ENCODE measurements around the gene OVOL1. TPM values are rescaled to one million over a fixed set of nuclear protein-coding genes. Genes with fewer than 3 reads are reported as not detected.

OVOL1 gene
- total and polyA plus RNA-seq, 2 of the 13 experiments (the other 11 are each of a cell fraction or from before 2014, with no cell fraction given): 0.01 TPM; not detected in 1

DNA sequence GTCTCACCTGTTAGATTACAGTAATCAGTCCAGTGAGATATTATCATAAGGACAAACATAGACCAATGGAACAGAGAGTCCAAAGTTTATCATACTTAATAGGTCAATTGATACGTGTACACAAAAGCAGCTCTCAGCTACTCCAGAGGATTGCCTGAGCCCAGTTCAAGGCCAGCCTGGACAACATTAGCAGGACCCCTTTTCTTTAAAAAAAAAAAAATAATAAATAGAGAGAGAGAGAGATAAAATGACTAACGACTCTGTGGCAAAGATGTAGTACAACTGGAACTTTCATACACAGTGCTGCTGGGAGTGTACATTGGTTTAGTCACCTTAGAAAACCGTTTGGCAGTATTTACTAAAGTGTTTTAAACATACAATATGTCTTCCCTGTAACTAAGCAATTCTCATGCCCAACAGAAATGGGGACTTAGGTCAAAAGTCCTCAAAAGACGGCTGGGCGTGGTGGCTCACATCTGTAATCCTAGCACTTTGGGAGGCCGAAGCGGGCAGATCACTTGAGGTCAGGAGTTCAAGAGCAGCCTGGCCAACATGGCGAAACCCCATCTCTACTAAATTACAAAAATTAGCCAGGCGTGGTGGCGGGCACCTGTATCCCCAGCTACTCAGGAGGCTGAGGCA is 57.5 kb downstream of the OVOL1 start (continued):
- TF ChIP-seq CREB1 (IDR thresholded peaks at IDR 0.05) (no peak), CREB1 (CRISPR knock-in tag; IDR thresholded peaks at IDR 0.05) (peak; percentile 51), ELF4 (CRISPR knock-in tag; IDR thresholded peaks at IDR 0.05; ENCODE audit: borderline replicate concordance) (no peak), SALL2 (CRISPR knock-in tag; IDR thresholded peaks at IDR 0.05) (no peak), ZNF274 (CRISPR knock-in tag; IDR thresholded peaks at IDR 0.05) (no peak), HOXA9 (CRISPR knock-in tag; IDR thresholded peaks at IDR 0.05; ENCODE audit: borderline replicate concordance) (no peak), ZNF235 (CRISPR knock-in tag; IDR thresholded peaks at IDR 0.05; ENCODE audit: borderline replicate concordance) (no peak), ZNF564 (CRISPR knock-in tag; IDR thresholded peaks at IDR 0.05) (peak; percentile 38; the same call in 1 of the 2 replicates), TEAD2 (CRISPR knock-in tag; IDR thresholded peaks at IDR 0.05) (no peak), TRIM24 (CRISPR knock-in tag; IDR thresholded peaks at IDR 0.05) (no peak), EP300 (IDR thresholded peaks at IDR 0.05; ENCODE audit: low read depth in 2 of 2, low read length in 2 of 2) (peak in 1 of 2 experiments; percentile 42; a peak in 2 of 4 replicates), EP300 (CRISPR knock-in tag; IDR thresholded peaks at IDR 0.05; ENCODE audit: borderline replicate concordance) (no peak), SOX6 (IDR thresholded peaks at IDR 0.05) (no peak), SOX6 (CRISPR knock-in tag; IDR thresholded peaks at IDR 0.05) (peak; percentile 34), SAP130 (CRISPR knock-in tag; IDR thresholded peaks at IDR 0.05; ENCODE audit: low read depth) (peak; percentile 7; the same call in 1 of the 2 replicates), THYN1 (CRISPR knock-in tag; IDR thresholded peaks at IDR 0.05; ENCODE audit: borderline replicate concordance, low read depth) (no peak), PAWR (CRISPR knock-in tag; IDR thresholded peaks at IDR 0.05; ENCODE audit: borderline replicate concordance) (no peak), CREM (IDR thresholded peaks at IDR 0.05) (peak; percentile 33; the same call in 1 of the 2 replicates), CREM (CRISPR knock-in tag; IDR thresholded peaks at IDR 0.05) (no peak), ZNF674 (CRISPR knock-in tag; IDR thresholded peaks at IDR 0.05; ENCODE audit: low read depth) (no peak), KDM1A (CRISPR knock-in tag; IDR thresholded peaks at IDR 0.05) (no peak), ZMYM2 (CRISPR knock-in tag; IDR thresholded peaks at IDR 0.05) (peak; percentile 76; the same call in 1 of the 2 replicates), MIER3 (CRISPR knock-in tag; IDR thresholded peaks at IDR 0.05; ENCODE audit: borderline replicate concordance) (no peak)
- TF ChIP-seq, protein P1, sequence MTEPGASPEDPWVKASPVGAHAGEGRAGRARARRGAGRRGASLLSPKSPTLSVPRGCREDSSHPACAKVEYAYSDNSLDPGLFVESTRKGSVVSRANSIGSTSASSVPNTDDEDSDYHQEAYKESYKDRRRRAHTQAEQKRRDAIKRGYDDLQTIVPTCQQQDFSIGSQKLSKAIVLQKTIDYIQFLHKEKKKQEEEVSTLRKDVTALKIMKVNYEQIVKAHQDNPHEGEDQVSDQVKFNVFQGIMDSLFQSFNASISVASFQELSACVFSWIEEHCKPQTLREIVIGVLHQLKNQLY (CRISPR knock-in tag; IDR thresholded peaks at IDR 0.05): no peak
- TF ChIP-seq, protein P2, sequence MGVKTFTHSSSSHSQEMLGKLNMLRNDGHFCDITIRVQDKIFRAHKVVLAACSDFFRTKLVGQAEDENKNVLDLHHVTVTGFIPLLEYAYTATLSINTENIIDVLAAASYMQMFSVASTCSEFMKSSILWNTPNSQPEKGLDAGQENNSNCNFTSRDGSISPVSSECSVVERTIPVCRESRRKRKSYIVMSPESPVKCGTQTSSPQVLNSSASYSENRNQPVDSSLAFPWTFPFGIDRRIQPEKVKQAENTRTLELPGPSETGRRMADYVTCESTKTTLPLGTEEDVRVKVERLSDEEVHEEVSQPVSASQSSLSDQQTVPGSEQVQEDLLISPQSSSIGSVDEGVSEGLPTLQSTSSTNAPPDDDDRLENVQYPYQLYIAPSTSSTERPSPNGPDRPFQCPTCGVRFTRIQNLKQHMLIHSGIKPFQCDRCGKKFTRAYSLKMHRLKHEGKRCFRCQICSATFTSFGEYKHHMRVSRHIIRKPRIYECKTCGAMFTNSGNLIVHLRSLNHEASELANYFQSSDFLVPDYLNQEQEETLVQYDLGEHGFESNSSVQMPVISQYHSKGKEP (CRISPR knock-in tag; IDR thresholded peaks at IDR 0.05): no peak
- TF ChIP-seq, protein P3, sequence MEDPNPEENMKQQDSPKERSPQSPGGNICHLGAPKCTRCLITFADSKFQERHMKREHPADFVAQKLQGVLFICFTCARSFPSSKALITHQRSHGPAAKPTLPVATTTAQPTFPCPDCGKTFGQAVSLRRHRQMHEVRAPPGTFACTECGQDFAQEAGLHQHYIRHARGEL (CRISPR knock-in tag; IDR thresholded peaks at IDR 0.05): no peak
- TF ChIP-seq, protein P4, sequence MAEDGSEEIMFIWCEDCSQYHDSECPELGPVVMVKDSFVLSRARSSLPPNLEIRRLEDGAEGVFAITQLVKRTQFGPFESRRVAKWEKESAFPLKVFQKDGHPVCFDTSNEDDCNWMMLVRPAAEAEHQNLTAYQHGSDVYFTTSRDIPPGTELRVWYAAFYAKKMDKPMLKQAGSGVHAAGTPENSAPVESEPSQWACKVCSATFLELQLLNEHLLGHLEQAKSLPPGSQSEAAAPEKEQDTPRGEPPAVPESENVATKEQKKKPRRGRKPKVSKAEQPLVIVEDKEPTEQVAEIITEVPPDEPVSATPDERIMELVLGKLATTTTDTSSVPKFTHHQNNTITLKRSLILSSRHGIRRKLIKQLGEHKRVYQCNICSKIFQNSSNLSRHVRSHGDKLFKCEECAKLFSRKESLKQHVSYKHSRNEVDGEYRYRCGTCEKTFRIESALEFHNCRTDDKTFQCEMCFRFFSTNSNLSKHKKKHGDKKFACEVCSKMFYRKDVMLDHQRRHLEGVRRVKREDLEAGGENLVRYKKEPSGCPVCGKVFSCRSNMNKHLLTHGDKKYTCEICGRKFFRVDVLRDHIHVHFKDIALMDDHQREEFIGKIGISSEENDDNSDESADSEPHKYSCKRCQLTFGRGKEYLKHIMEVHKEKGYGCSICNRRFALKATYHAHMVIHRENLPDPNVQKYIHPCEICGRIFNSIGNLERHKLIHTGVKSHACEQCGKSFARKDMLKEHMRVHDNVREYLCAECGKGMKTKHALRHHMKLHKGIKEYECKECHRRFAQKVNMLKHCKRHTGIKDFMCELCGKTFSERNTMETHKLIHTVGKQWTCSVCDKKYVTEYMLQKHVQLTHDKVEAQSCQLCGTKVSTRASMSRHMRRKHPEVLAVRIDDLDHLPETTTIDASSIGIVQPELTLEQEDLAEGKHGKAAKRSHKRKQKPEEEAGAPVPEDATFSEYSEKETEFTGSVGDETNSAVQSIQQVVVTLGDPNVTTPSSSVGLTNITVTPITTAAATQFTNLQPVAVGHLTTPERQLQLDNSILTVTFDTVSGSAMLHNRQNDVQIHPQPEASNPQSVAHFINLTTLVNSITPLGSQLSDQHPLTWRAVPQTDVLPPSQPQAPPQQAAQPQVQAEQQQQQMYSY (CRISPR knock-in tag; IDR thresholded peaks at IDR 0.05): no peak

Data from HepG2 (cell line).